ENCODE measurements around the gene ACSF3. TPM values are rescaled to one million over a fixed set of nuclear protein-coding genes. Genes with fewer than 3 reads are reported as not detected.

ACSF3 gene
- total RNA-seq, 1 experiment from 2014 or later, result 34.0 TPM

DNA sequence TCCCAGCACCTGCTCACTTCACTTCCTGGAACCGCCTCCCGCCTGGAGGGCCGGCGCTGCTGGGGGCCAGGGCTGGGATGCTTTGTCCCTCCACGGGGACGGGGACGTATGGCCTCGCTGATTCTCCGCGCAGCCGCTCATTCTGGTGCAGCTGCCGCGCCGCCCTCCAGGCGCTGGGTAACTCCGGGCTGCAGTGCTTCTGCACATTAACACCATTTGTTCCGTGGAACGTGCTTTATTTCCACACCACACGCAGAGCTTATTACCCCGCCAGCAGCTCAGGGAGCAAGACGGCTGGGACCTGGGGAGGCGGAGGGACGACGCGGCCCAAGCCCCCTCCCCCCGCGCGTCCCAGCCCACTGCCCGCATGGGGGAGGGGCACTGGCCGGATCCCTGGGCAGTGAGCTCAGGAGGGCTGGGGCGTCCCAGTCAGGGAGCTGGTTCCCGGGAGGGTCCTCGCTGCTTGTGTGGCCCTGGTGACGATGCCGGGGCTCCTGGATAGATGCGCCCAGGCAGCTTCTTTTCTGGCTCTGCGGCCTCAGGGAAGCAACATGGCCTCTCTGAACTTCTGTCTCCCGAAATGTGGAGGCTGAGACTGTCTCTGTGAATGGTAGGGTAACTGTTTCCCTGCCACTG, 45.4 kb upstream of the ACSF3 start:
- Histone ChIP-seq H3K4me3 (no peak overlapping the region), H3K9me2 (ENCODE audit: insufficient read depth) (no peaks in the 10 kb centered on the region), H3K79me2 (ENCODE audit: low read depth) (no peaks in the 10 kb centered on the region), H3F3A (ENCODE audit: insufficient read depth, low read depth) (no peaks in the 10 kb centered on the region), H3K4me1 (replicated peaks; ENCODE audit: insufficient read depth) (no peaks in the 10 kb centered on the region), H3K27ac (no peak overlapping the region), H4K20me1 (ENCODE audit: insufficient read depth) (no peaks in the 10 kb centered on the region), H3K27me3 (ENCODE audit: insufficient read depth, low read depth) (peaks cover 61% of the 10 kb centered on the region), H3K9me3 (ENCODE audit: insufficient read depth, low read depth) (no peaks in the 10 kb centered on the region), H3K36me3 (ENCODE audit: low read depth) (no peaks in the 10 kb centered on the region), H2AFZ (no peak overlapping the region), H3K4me2 (no peak overlapping the region)
- ChIA-PET POLR2A (ENCODE audit: unreplicated experiment) (no interaction called here), CTCF (no interaction called here)
- DNase-seq, result no peak
- intact Hi-C loops (cut with micrococcal nuclease; ENCODE audit: unreplicated experiment), result no loop called here
- TF ChIP-seq, protein P1, sequence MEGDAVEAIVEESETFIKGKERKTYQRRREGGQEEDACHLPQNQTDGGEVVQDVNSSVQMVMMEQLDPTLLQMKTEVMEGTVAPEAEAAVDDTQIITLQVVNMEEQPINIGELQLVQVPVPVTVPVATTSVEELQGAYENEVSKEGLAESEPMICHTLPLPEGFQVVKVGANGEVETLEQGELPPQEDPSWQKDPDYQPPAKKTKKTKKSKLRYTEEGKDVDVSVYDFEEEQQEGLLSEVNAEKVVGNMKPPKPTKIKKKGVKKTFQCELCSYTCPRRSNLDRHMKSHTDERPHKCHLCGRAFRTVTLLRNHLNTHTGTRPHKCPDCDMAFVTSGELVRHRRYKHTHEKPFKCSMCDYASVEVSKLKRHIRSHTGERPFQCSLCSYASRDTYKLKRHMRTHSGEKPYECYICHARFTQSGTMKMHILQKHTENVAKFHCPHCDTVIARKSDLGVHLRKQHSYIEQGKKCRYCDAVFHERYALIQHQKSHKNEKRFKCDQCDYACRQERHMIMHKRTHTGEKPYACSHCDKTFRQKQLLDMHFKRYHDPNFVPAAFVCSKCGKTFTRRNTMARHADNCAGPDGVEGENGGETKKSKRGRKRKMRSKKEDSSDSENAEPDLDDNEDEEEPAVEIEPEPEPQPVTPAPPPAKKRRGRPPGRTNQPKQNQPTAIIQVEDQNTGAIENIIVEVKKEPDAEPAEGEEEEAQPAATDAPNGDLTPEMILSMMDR (conservative IDR thresholded peaks at IDR 0.05), result no peak
- TF ChIP-seq EZH2 (IDR thresholded peaks at IDR 0.05; ENCODE audit: low read depth), result no peak
- BruUV-seq (replicated peaks), result no TSS peak

DNA sequence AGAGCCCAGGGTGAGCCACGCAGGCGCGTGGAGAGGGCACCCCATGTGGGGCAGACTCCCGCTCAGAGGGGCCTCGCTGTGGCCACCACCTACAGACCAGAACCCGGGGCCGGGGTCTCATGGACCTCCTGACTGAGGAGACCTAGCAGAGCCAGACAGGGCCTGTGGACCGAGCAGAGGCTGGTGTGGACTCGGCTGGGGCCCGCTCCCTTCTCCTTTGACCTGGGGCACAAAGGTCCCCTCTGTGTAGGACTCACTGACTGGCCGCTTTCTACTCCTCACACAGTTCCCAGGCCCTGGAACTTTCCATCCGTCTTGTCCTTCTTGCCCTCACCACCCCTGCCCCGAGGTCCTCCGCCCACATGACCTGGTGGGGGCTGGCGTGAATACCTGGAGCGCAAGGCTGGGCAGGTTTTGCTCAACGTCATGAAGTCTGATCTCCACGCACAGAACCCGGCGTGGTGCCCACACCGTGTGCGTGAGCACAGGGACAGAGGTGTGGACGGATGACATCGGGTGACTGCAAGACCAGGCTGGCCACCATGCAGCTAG, 44.7 kb upstream of the ACSF3 start:
- CTCF ChIA-PET, result no interaction called here

DNA sequence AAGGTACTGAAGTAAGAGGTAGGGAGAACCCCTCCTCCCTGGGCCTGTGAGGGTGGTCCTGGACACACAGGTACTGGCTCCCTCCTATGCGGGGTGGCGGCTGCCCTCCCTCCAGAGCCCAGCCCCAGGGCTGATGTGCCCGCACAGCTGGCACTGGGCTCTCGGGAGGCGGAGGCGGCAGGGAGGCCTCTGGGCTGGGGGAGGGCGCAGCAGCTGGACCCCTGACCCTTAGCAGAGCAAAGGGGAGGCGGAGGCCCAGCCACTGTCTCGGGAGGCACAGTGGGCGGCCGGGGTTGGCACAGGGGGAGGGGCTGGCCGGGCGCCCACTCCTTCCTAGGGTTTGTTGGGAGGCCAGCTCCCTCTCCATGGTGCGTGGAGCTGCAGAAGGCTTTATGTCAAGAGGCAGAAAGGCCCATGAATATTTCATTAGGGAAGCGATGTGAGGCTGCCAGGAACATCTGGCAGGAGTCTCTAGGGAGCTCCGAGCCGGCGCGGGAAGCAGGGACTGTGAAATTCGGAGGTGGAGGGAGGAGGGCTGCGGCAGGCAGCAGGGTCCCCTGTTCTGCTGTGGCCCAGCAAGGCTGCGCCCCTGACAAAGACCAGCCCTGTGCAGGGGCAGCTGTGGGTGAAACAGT, 44.1 kb upstream of the ACSF3 start:
- H3F3A ChIP-seq (ENCODE audit: insufficient read depth, low read depth), result no peaks in the 10 kb centered on the region
- no peaks in the 10 kb centered on the region for H3K4me1 ChIP-seq (replicated peaks; ENCODE audit: insufficient read depth)
- no peaks in the 10 kb centered on the region for H3K9me3 ChIP-seq (ENCODE audit: insufficient read depth, low read depth)
- POLR2A ChIA-PET (ENCODE audit: unreplicated experiment), result no interaction called here
- no peak for DNase-seq
- CTCF ChIA-PET, result no interaction called here
- intact Hi-C loops (cut with micrococcal nuclease; ENCODE audit: unreplicated experiment), result loop anchor here (10.0 kb wide), 1 partner anchor 125 kb away; no protein-coding TSS in a partner anchor
- H3K9me2 ChIP-seq (ENCODE audit: insufficient read depth), result no peaks in the 10 kb centered on the region
- BruUV-seq (replicated peaks), result no TSS peak
- H3K36me3 ChIP-seq (ENCODE audit: low read depth), result no peaks in the 10 kb centered on the region
- no peak for TF ChIP-seq EZH2 (IDR thresholded peaks at IDR 0.05; ENCODE audit: low read depth)
- TF ChIP-seq, protein P1 (conservative IDR thresholded peaks at IDR 0.05), result no peak
- H3K4me3 ChIP-seq, result no peak overlapping the region
- H3K79me2 ChIP-seq (ENCODE audit: low read depth), result no peaks in the 10 kb centered on the region
- H3K4me2 ChIP-seq, result no peak overlapping the region
- H4K20me1 ChIP-seq (ENCODE audit: insufficient read depth), result no peaks in the 10 kb centered on the region
- no peak overlapping the region for H3K27ac ChIP-seq
- peaks cover 57% of the 10 kb centered on the region for H3K27me3 ChIP-seq (ENCODE audit: insufficient read depth, low read depth)
- no peak overlapping the region for H2AFZ ChIP-seq

More for the DNA sequence above, 44.7 kb upstream of the ACSF3 start:
- POLR2A ChIA-PET (ENCODE audit: unreplicated experiment), result no interaction called here
- Histone ChIP-seq H3K27me3 (ENCODE audit: insufficient read depth, low read depth) (peaks cover 61% of the 10 kb centered on the region), H3K4me2 (no peak overlapping the region), H2AFZ (no peak overlapping the region), H3F3A (ENCODE audit: insufficient read depth, low read depth) (no peaks in the 10 kb centered on the region), H3K79me2 (ENCODE audit: low read depth) (no peaks in the 10 kb centered on the region), H3K4me1 (replicated peaks; ENCODE audit: insufficient read depth) (no peaks in the 10 kb centered on the region), H3K27ac (no peak overlapping the region), H3K9me2 (ENCODE audit: insufficient read depth) (no peaks in the 10 kb centered on the region), H3K36me3 (ENCODE audit: low read depth) (no peaks in the 10 kb centered on the region), H4K20me1 (ENCODE audit: insufficient read depth) (no peaks in the 10 kb centered on the region), H3K4me3 (no peak overlapping the region), H3K9me3 (ENCODE audit: insufficient read depth, low read depth) (no peaks in the 10 kb centered on the region)
- TF ChIP-seq EZH2 (IDR thresholded peaks at IDR 0.05; ENCODE audit: low read depth), result no peak
- TF ChIP-seq, protein P1 (conservative IDR thresholded peaks at IDR 0.05), result no peak
- intact Hi-C loops (cut with micrococcal nuclease; ENCODE audit: unreplicated experiment), result no loop called here
- no peak for DNase-seq
- BruUV-seq (replicated peaks), result no TSS peak

All from PC-9 (cell line).